IPS-20b (cell line): Measurements from ENCODE around the gene ARHGAP1.

Source experiments
- H3K27ac ChIP-seq: one replicate; pipeline ENCODE4 v1.5.1; 2013; ENCODE audit warnings: low read length
- H3K27me3 ChIP-seq: 2 replicates; pipeline ENCODE4 v1.6.1; 2013; ENCODE audit warnings: mild to moderate bottlenecking, low read length, inconsistent platforms; ENCODE audit not compliant: insufficient read depth
- H3K36me3 ChIP-seq: 2 replicates; pipeline ENCODE4 v1.6.1; 2013; ENCODE audit warnings: low read depth, mild to moderate bottlenecking, inconsistent platforms, low read length, moderate library complexity; ENCODE audit not compliant: insufficient read depth
- H3K4me1 ChIP-seq: 2 replicates; pipeline ENCODE4 v1.6.1; 2013; ENCODE audit warnings: mild to moderate bottlenecking, control low read depth, inconsistent platforms, low read length, moderate library complexity; ENCODE audit not compliant: insufficient read depth
- H3K4me3 ChIP-seq: 2 replicates; pipeline ENCODE4 v1.5.1; 2013; ENCODE audit warnings: mild to moderate bottlenecking, low read length, inconsistent platforms
- H3K9ac ChIP-seq: 2 replicates; pipeline ENCODE4 v1.6.1; 2013; ENCODE audit warnings: low read depth, mild to moderate bottlenecking, inconsistent platforms, low read length, moderate library complexity
- H3K9me3 ChIP-seq: 2 replicates; pipeline ENCODE4 v1.6.1; 2013; ENCODE audit warnings: mild to moderate bottlenecking, low read depth, low read length, inconsistent platforms; ENCODE audit not compliant: insufficient read depth

ARHGAP1 gene

GRCh38 chr11:46733234-46733633 lies 32.8 kb upstream of the ARHGAP1 start:
- Histone ChIP-seq H3K9me3 (no peaks in the 10 kb centered on the region), H3K4me3 (no peak overlapping the region), H3K27ac (no peak overlapping the region), H3K4me1 (no peaks in the 10 kb centered on the region), H3K36me3 (no peaks in the 10 kb centered on the region), H3K27me3 (no peaks in the 10 kb centered on the region), H3K9ac (no peak overlapping the region)

- no peak overlapping the region for H3K4me3 ChIP-seq
These were observed 31.1 kb upstream of the ARHGAP1 start for GRCh38 chr11:46731545-46731944.

GRCh38 chr11:46729110-46730027 lies 28.9 kb upstream of the ARHGAP1 start:
- no peak overlapping the region for H3K27ac ChIP-seq
- H3K4me1 ChIP-seq: no peaks in the 10 kb centered on the region
- no peak overlapping the region for H3K4me3 ChIP-seq
- H3K9ac ChIP-seq: no peak overlapping the region
- no peaks in the 10 kb centered on the region for H3K9me3 ChIP-seq
- H3K27me3 ChIP-seq: no peaks in the 10 kb centered on the region
- no peaks in the 10 kb centered on the region for H3K36me3 ChIP-seq

More at GRCh38 chr11:46731545-46731944, 31.1 kb upstream of the ARHGAP1 start:
- H3K4me1 ChIP-seq: no peaks in the 10 kb centered on the region
- no peak overlapping the region for H3K9ac ChIP-seq
- no peaks in the 10 kb centered on the region for H3K27me3 ChIP-seq
- H3K36me3 ChIP-seq: no peaks in the 10 kb centered on the region
- no peak overlapping the region for H3K27ac ChIP-seq
- no peaks in the 10 kb centered on the region for H3K9me3 ChIP-seq

GRCh38 chr11:46728659-46729040 lies 28.2 kb upstream of the ARHGAP1 start:
- Histone ChIP-seq H3K4me3 (no peak overlapping the region), H3K9ac (no peak overlapping the region), H3K36me3 (no peaks in the 10 kb centered on the region), H3K27ac (no peak overlapping the region), H3K9me3 (no peaks in the 10 kb centered on the region), H3K27me3 (no peaks in the 10 kb centered on the region), H3K4me1 (peaks cover 2% of the 10 kb centered on the region; the same call in 1 of the 2 replicates)

DNA sequence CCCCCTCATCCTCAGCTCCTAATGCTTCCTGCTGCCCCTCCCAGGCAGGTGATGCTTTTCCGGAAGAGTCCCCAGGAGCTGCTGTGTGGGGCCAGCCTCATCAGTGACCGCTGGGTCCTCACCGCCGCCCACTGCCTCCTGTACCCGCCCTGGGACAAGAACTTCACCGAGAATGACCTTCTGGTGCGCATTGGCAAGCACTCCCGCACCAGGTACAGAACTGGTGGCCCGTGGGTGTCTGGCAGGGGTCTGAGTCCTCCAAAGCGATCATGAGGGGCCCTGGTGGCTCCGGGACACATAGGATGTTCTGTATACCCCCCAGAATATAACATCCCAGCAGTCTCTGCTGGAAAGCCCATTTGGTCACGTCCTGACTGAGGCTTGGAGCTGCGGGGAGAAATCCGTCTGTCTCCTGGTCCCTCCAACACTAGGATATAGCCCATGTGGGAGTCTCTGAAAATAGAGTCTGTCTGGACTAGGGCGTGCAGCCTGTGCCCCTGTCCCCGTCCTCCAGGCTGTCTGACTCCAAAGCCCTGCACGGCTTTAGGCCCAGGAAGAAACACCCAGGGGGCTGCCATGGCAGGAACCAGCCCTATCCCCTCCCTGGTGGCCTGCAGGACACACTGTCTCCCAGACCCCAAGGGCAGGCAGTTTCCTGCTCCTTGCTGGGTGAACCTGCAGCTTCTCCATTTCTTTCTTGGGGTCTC lies 27.7 kb upstream of the ARHGAP1 start:
- peaks cover 2% of the 10 kb centered on the region; the same call in 1 of the 2 replicates for H3K4me1 ChIP-seq
- H3K4me3 ChIP-seq: no peak overlapping the region
- H3K27ac ChIP-seq: no peak overlapping the region
- no peaks in the 10 kb centered on the region for H3K27me3 ChIP-seq
- no peak overlapping the region for H3K9ac ChIP-seq
- H3K36me3 ChIP-seq: no peaks in the 10 kb centered on the region
- no peaks in the 10 kb centered on the region for H3K9me3 ChIP-seq

- no peaks in the 10 kb centered on the region for H3K9me3 ChIP-seq
- H3K27me3 ChIP-seq: no peaks in the 10 kb centered on the region
- H3K27ac ChIP-seq: no peak overlapping the region
- H3K9ac ChIP-seq: no peak overlapping the region
- no peaks in the 10 kb centered on the region for H3K36me3 ChIP-seq
- H3K4me1 ChIP-seq: peaks cover 2% of the 10 kb centered on the region; the same call in 1 of the 2 replicates
- no peak overlapping the region for H3K4me3 ChIP-seq
These were observed 25.9 kb upstream of the ARHGAP1 start for GRCh38 chr11:46726206-46726862.

GRCh38 chr11:46725338-46726205 lies 25.2 kb upstream of the ARHGAP1 start:
- Histone ChIP-seq H3K36me3 (no peaks in the 10 kb centered on the region), H3K9me3 (no peaks in the 10 kb centered on the region), H3K4me3 (no peak overlapping the region), H3K9ac (no peak overlapping the region), H3K27ac (no peak overlapping the region), H3K27me3 (no peaks in the 10 kb centered on the region), H3K4me1 (peaks cover 2% of the 10 kb centered on the region; the same call in 1 of the 2 replicates)

DNA sequence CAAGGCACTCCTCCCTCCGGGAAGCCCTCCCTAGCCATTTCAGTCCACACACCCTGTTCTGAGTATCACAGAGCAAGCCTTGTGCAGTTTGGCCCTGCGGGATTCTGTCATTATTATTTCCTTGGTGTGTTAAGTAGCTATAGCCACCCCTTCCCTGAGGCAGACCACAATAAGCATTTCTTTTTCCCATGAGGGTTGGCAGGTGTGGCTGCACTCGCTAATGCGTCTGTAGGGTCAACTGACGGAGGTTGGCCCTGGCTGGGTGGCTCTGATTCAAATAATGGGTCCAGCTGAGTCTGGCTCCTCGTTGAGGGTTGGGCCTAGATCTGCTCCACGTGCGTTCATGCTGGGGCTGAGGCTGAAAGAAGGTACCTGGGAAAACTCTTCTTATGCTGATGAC lies 23.7 kb upstream of the ARHGAP1 start:
- no peak overlapping the region for H3K9ac ChIP-seq
- H3K4me1 ChIP-seq: peaks cover 2% of the 10 kb centered on the region; the same call in 1 of the 2 replicates
- H3K27me3 ChIP-seq: no peaks in the 10 kb centered on the region
- H3K36me3 ChIP-seq: no peaks in the 10 kb centered on the region
- no peak overlapping the region for H3K4me3 ChIP-seq
- no peak overlapping the region for H3K27ac ChIP-seq
- H3K9me3 ChIP-seq: no peaks in the 10 kb centered on the region

DNA sequence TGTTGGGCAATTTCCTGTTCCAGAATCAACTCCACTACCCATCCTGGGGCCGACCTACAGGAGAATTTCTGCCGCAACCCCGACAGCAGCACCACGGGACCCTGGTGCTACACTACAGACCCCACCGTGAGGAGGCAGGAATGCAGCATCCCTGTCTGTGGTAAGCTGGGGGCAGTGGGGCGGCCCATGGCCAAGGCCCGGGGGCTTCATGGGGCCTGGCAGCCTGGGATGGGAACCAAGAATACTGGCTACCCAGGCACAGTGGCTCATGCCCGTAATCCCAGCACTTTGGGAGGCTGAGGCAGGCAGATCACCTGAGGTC lies 22.9 kb upstream of the ARHGAP1 start:
- Histone ChIP-seq H3K9me3 (no peaks in the 10 kb centered on the region), H3K4me1 (peaks cover 2% of the 10 kb centered on the region; the same call in 1 of the 2 replicates), H3K4me3 (no peak overlapping the region), H3K9ac (no peak overlapping the region), H3K27me3 (no peaks in the 10 kb centered on the region), H3K36me3 (no peaks in the 10 kb centered on the region), H3K27ac (no peak overlapping the region)

- Histone ChIP-seq H3K9ac (no peak overlapping the region), H3K4me1 (peaks cover 2% of the 10 kb centered on the region; the same call in 1 of the 2 replicates), H3K9me3 (no peaks in the 10 kb centered on the region), H3K36me3 (no peaks in the 10 kb centered on the region), H3K4me3 (no peak overlapping the region), H3K27me3 (no peaks in the 10 kb centered on the region), H3K27ac (no peak overlapping the region)
These were observed 22.3 kb upstream of the ARHGAP1 start for GRCh38 chr11:46722566-46723358.
